HFFc6 (cell line): ENCODE measurements around the gene HOXB6. TPM values are rescaled to one million over a fixed set of nuclear protein-coding genes. Genes with fewer than 3 reads are reported as not detected.

Experiments
- DNase-seq: peaks from one replicate; pipeline ENCODE4 v3.0.0-alpha.2; 2018
- H3K27ac Mint-ChIP-seq: 2 replicates; pipeline ENCODE4 v1.8.0; 2020; ENCODE audit warnings: mild to moderate bottlenecking, mixed read lengths
- H3K27me3 Mint-ChIP-seq: 2 replicates; pipeline ENCODE4 v1.8.0; 2021; ENCODE audit warnings: mild to moderate bottlenecking, moderate library complexity, mixed read lengths; ENCODE audit not compliant: insufficient read depth
- H3K36me3 Mint-ChIP-seq: 2 replicates; pipeline ENCODE4 v1.8.0; 2021; ENCODE audit warnings: low read depth, mixed read lengths
- H3K4me1 Mint-ChIP-seq: 2 replicates; pipeline ENCODE4 v1.8.0; 2020; ENCODE audit warnings: low read depth, mixed read lengths
- H3K4me3 Mint-ChIP-seq: 2 replicates; pipeline ENCODE4 v1.8.0; 2020; ENCODE audit warnings: mild to moderate bottlenecking, moderate library complexity, mixed read lengths
- H3K9me3 Mint-ChIP-seq: 2 replicates; pipeline ENCODE4 v1.8.0; 2020; ENCODE audit warnings: mild to moderate bottlenecking, mixed read lengths
- CTCF ChIP-seq: fragments of 200-600 bp; sonication (generic); IDR thresholded peaks from 2 replicates; pipeline ENCODE4 v1.5.0; 2021; ENCODE audit warnings: antibody characterized with exemption, mild to moderate bottlenecking
- total RNA-seq, 6 experiments: library from RNA; stranded (reverse); fragmentation: NEBNext Ultra II Directional; extraction: Animal tissue kit (Norgen Biotek cat#: 25700); gene quantifications; 2 replicates in 1 of 6; 3 replicates in 5 of 6; pipeline ENCODE4 v1.2.3, GENCODE V29; 2021

The HOXB6 gene
- total RNA-seq, 6 experiments from 2014 or later, result not detected

- H3K27me3 Mint-ChIP-seq, result peaks cover 78% of the 10 kb centered on the region
- DNase-seq, result no peak
- H3K36me3 Mint-ChIP-seq, result no peaks in the 10 kb centered on the region
- no peak overlapping the region for H3K27ac Mint-ChIP-seq
- no peak for TF ChIP-seq CTCF
- no peaks in the 10 kb centered on the region for H3K9me3 Mint-ChIP-seq
- H3K4me1 Mint-ChIP-seq, result no peaks in the 10 kb centered on the region
- no peak overlapping the region for H3K4me3 Mint-ChIP-seq
Observed at GRCh38 chr17:48624544-48625494, 20.0 kb upstream of the HOXB6 start.

GRCh38 chr17:48624118-48624517, 19.3 kb upstream of the HOXB6 start:
- no peaks in the 10 kb centered on the region for H3K36me3 Mint-ChIP-seq
- peaks cover 78% of the 10 kb centered on the region for H3K27me3 Mint-ChIP-seq
- no peaks in the 10 kb centered on the region for H3K9me3 Mint-ChIP-seq

GRCh38 chr17:48623583-48623982, 18.8 kb upstream of the HOXB6 start:
- Mint-ChIP-seq H3K4me3 (no peak overlapping the region), H3K9me3 (no peaks in the 10 kb centered on the region), H3K27ac (no peak overlapping the region), H3K36me3 (no peaks in the 10 kb centered on the region), H3K4me1 (peaks cover 3% of the 10 kb centered on the region; the same call in 1 of the 2 replicates), H3K27me3 (peaks cover 81% of the 10 kb centered on the region)
- DNase-seq, result no peak
- TF ChIP-seq CTCF, result no peak

More at GRCh38 chr17:48624118-48624517, 19.3 kb upstream of the HOXB6 start:
- Mint-ChIP-seq H3K4me1 (no peaks in the 10 kb centered on the region), H3K27ac (no peak overlapping the region), H3K4me3 (no peak overlapping the region)
- TF ChIP-seq CTCF, result no peak
- DNase-seq, result no peak

- no peak overlapping the region for H3K27ac Mint-ChIP-seq
Observed at GRCh38 chr17:48622857-48623256, 18.1 kb upstream of the HOXB6 start.

More at GRCh38 chr17:48622857-48623256, 18.1 kb upstream of the HOXB6 start:
- DNase-seq, result no peak
- Mint-ChIP-seq H3K4me3 (no peak overlapping the region), H3K36me3 (no peaks in the 10 kb centered on the region), H3K27me3 (peaks cover 81% of the 10 kb centered on the region), H3K4me1 (peaks cover 8% of the 10 kb centered on the region; the same call in 1 of the 2 replicates), H3K9me3 (no peaks in the 10 kb centered on the region)
- no peak for TF ChIP-seq CTCF
